Hepatocyte (in vitro differentiated cells): ENCODE data around the gene VPS13D.

Source experiments
- EZH2 ChIP-seq: fragments of 200-600 bp; sonication (generic); IDR thresholded peaks from 2 replicates; pipeline ENCODE4 v1.6.1; 2016; ENCODE audit warnings: antibody characterized with exemption, mild to moderate bottlenecking, borderline replicate concordance
- TF ChIP-seq, protein P1 (sequence below): fragments of 200-600 bp; sonication (generic); IDR thresholded peaks from 2 replicates; pipeline ENCODE4 v1.5.1; 2016; ENCODE audit warnings: antibody characterized with exemption, mild to moderate bottlenecking; ENCODE audit not compliant: poor library complexity

DNA sequence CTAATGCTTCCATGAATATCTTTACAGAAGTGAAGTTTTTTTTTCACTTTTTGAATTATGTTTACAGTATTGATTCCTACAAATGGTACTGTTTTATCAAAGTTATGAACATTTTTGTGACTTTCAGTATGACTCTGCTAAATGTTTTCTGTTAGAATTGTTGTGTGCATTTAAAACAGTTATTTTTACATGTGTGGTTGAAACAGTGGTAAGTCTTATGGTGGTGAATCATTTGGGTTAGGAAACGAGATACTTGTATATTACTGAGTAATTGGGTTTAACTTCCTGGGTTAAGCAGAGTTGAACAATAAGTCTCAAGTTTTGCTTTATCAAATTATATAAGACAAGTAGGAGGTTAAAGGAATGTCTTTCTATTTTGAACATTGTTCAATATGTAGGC, 66.8 kb downstream of the VPS13D start:
- TF ChIP-seq EZH2, result no peak
- TF ChIP-seq, protein P1, sequence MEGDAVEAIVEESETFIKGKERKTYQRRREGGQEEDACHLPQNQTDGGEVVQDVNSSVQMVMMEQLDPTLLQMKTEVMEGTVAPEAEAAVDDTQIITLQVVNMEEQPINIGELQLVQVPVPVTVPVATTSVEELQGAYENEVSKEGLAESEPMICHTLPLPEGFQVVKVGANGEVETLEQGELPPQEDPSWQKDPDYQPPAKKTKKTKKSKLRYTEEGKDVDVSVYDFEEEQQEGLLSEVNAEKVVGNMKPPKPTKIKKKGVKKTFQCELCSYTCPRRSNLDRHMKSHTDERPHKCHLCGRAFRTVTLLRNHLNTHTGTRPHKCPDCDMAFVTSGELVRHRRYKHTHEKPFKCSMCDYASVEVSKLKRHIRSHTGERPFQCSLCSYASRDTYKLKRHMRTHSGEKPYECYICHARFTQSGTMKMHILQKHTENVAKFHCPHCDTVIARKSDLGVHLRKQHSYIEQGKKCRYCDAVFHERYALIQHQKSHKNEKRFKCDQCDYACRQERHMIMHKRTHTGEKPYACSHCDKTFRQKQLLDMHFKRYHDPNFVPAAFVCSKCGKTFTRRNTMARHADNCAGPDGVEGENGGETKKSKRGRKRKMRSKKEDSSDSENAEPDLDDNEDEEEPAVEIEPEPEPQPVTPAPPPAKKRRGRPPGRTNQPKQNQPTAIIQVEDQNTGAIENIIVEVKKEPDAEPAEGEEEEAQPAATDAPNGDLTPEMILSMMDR, result no peak
